Right lobe of liver (tissue), 6 donors: ENCODE measurements around the gene PAK1. TPM values are rescaled to one million over a fixed set of nuclear protein-coding genes. Genes with fewer than 3 reads are reported as not detected.

Experiments used
- ATAC-seq, 4 donors: fragments of 200-7000 bp; cut with Tn5 transposase; one replicate each; pipeline ENCODE4 v1.9.1; 2020; ENCODE audit warnings: mild to moderate bottlenecking in 4 of 4, moderate library complexity in 4 of 4
- DNase-seq, 3 donors: peaks; one replicate each; pipeline ENCODE4 v3.0.0-alpha.2; 2020
- H3K27ac ChIP-seq, 3 donors: fragments of 200-600 bp; one replicate each; pipeline ENCODE4 v1.8.0; 2022
- H3K27me3 ChIP-seq, 2 donors: fragments of 200-600 bp; one replicate each; pipeline ENCODE4 v1.8.0; 2022
- H3K36me3 ChIP-seq, 4 donors: fragments of 200-600 bp; sonication (generic) in 1 of 4; one replicate each; pipeline versions ENCODE4 v1.5.1 to v1.8.0; 2017 to 2022; ENCODE audit warnings: control low read depth in 1 of 4
- H3K4me1 ChIP-seq, 4 donors: fragments of 200-600 bp; sonication (generic) in 1 of 4; one replicate each; pipeline versions ENCODE4 v1.5.1 to v1.8.0; 2017 to 2022; ENCODE audit warnings: control low read depth in 1 of 4
- H3K4me3 ChIP-seq, 3 donors: fragments of 200-600 bp; one replicate each; pipeline ENCODE4 v1.8.0; 2022
- H3K9me3 ChIP-seq, 4 donors: fragments of 200-600 bp; sonication (generic) in 1 of 4; one replicate each; pipeline versions ENCODE4 v1.5.1 to v1.8.0; 2017 to 2022; ENCODE audit warnings: control low read depth in 1 of 4
- POLR2A ChIP-seq: fragments of 450-650 bp; IDR thresholded peaks from one replicate; pipeline ENCODE4 v1.6.1; 2017; ENCODE audit warnings: antibody characterized with exemption, mild to moderate bottlenecking
- WGBS: methylation state at CpG from one replicate; pipeline ENCODE4 v1.1.6; 2018; ENCODE audit warnings: low coverage, low lambda C conversion rate; ENCODE audit not compliant: insufficient coverage; ENCODE audit errors: missing lambda C conversion rate; 5-methylcytosine and 5-hydroxymethylcytosine counted together
- intact Hi-C, 2 donors: fragments of 100-400 bp; cut with DNase I; formaldehyde crosslinking; loops; one replicate each; pipeline versions ENCODE4 v1.11.2 to v1.14.1; 2022
- total RNA-seq, 6 experiments: library from RNA; depleted of rRNA in 2 of 6; stranded (reverse); fragments of >200 nt in 2 of 6; fragmentation: NEBNext Ultra II Directional in 3 of 6; extraction: Animal tissue kit (Norgen Biotek cat#: 25700) in 3 of 6; gene quantifications; one replicate each; pipeline versions ENCODE4 v1.1.0 to v1.2.4, GENCODE V29; 2016 to 2023
- TF ChIP-seq, protein P1 (sequence below), 4 donors: fragments of 200-600 bp in 3 of 4; fragments of 450-650 bp in 1 of 4; IDR thresholded peaks; one replicate each; pipeline versions ENCODE4 v1.5.1 to v1.8.0; 2016 to 2022; ENCODE audit warnings: antibody characterized with exemption in 4 of 4, mild to moderate bottlenecking in 2 of 4
- donor health status: DM: no; HTN: yes; CAD: no.
- donor health status: DM: no; HTN: no; CAD: no.
- donor health status: DM: no; HTN: no; CAD: no.
- donor health status: DM: no; HTN: yes; CAD: no.
- donor health status: DM: no; HTN: yes; CAD: no.

The PAK1 gene
- total RNA-seq, 6 experiments from 2014 or later: 7.3 to 14.5 (median 9.3) TPM

- no peak for DNase-seq
- H3K27ac ChIP-seq: no peak overlapping the region
- intact Hi-C loops: no loop called here
- WGBS: 53% methylated on average over 2 of the region's 2 CpGs
- no peaks in the 10 kb centered on the region for H3K27me3 ChIP-seq
- peak in 3 of 4 donors; percentile 58 to 67 (median 64) for ATAC-seq
- TF ChIP-seq POLR2A: no peak
- TF ChIP-seq, protein P1, sequence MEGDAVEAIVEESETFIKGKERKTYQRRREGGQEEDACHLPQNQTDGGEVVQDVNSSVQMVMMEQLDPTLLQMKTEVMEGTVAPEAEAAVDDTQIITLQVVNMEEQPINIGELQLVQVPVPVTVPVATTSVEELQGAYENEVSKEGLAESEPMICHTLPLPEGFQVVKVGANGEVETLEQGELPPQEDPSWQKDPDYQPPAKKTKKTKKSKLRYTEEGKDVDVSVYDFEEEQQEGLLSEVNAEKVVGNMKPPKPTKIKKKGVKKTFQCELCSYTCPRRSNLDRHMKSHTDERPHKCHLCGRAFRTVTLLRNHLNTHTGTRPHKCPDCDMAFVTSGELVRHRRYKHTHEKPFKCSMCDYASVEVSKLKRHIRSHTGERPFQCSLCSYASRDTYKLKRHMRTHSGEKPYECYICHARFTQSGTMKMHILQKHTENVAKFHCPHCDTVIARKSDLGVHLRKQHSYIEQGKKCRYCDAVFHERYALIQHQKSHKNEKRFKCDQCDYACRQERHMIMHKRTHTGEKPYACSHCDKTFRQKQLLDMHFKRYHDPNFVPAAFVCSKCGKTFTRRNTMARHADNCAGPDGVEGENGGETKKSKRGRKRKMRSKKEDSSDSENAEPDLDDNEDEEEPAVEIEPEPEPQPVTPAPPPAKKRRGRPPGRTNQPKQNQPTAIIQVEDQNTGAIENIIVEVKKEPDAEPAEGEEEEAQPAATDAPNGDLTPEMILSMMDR (IDR thresholded peaks at IDR 0.05): no peak
- no peaks in the 10 kb centered on the region for H3K9me3 ChIP-seq
- H3K36me3 ChIP-seq: no peaks in the 10 kb centered on the region
- H3K4me1 ChIP-seq: peaks cover 0 to under 1% (median under 1%) of the 10 kb centered on the region in 4 donors
- no peak overlapping the region for H3K4me3 ChIP-seq
These were observed 151.4 kb downstream of the PAK1 start for GRCh38 chr11:77322506-77322905.

DNA sequence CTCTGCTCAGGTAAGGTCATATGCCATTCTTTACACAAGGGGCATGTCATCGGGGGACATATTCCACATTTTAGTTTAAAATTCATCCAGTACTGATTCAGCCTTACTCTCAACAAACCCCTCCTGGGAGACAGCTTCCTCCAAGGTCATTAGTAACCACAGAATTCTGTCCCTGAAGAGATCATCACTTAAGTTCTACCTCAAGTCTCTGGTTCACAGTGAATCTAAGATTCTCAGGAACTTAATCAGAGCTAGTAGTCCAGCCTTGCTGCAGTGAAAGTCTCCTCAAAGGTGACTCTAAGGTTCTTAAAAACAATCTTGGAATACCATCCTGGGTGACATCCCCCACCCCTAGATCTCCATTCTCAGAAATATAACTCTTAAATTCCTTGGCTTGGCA is 153.5 kb downstream of the PAK1 start:
- intact Hi-C loops: no loop called here
- no peak overlapping the region for H3K27ac ChIP-seq
- ATAC-seq (no peak), DNase-seq (no peak)
- H3K4me1 ChIP-seq: peaks cover 0 to 10% (median 4%) of the 10 kb centered on the region in 4 donors
- no peaks in the 10 kb centered on the region for H3K27me3 ChIP-seq
- H3K4me3 ChIP-seq: no peak overlapping the region
- 80% methylated on average over 1 of the region's 1 CpG for WGBS
- no peaks in the 10 kb centered on the region for H3K36me3 ChIP-seq
- no peak for TF ChIP-seq POLR2A
- TF ChIP-seq, protein P1 (IDR thresholded peaks at IDR 0.05): no peak
- no peaks in the 10 kb centered on the region for H3K9me3 ChIP-seq

- no peaks in the 10 kb centered on the region for H3K36me3 ChIP-seq
- no peaks in the 10 kb centered on the region for H3K9me3 ChIP-seq
- no peak for ATAC-seq
- H3K4me1 ChIP-seq: peaks cover 0 to 10% (median 4%) of the 10 kb centered on the region in 4 donors
- WGBS: 100% methylated on average over 2 of the region's 2 CpGs
- H3K4me3 ChIP-seq: no peak overlapping the region
- intact Hi-C loops: no loop called here
- no peak for DNase-seq
- TF ChIP-seq, protein P1 (IDR thresholded peaks at IDR 0.05): no peak
- no peak overlapping the region for H3K27ac ChIP-seq
- H3K27me3 ChIP-seq: no peaks in the 10 kb centered on the region
These were observed 155.3 kb downstream of the PAK1 start for GRCh38 chr11:77318600-77318999.

DNA sequence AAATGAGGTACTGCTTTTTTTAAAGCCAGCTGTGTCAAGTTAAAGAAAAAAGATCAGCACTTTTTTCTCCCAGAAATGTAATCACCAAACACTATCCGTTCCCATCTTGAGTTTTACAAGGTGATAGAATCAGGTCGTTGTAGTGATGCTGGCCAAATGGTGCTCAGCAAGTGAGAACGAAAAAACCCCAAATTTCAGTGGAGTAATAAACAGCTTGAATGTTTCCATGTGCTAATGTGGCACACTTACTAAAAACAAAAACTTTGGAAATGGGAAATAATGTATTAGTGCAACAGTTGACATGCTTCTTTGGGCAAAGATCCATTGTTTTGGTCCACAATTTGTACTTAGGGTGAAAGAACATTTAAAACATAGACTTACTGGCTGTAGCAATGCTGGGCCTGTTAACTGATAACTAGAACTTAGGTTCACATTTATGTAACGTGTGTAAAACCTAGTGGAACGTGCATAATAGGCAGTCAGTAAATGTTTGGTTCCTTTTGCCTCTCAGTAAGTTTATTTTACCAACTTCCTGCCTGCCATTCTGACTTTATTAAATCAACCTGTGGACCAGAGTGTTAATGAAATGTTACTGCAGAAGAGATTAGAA is 157.1 kb downstream of the PAK1 start:
- Histone ChIP-seq H3K9me3 (no peaks in the 10 kb centered on the region), H3K4me3 (no peak overlapping the region), H3K27me3 (no peaks in the 10 kb centered on the region), H3K36me3 (no peaks in the 10 kb centered on the region), H3K27ac (peak overlapping the region in 1 of 3 donors; percentile 31), H3K4me1 (peaks cover 0 to 10% (median 4%) of the 10 kb centered on the region in 4 donors)
- WGBS: 37% methylated on average over 5 of the region's 5 CpGs
- peak; percentile 56 to 93 (median 73) for ATAC-seq
- DNase-seq: no peak
- intact Hi-C loops: no loop called here
- TF ChIP-seq, protein P1 (IDR thresholded peaks at IDR 0.05): no peak
- TF ChIP-seq POLR2A: no peak

DNA sequence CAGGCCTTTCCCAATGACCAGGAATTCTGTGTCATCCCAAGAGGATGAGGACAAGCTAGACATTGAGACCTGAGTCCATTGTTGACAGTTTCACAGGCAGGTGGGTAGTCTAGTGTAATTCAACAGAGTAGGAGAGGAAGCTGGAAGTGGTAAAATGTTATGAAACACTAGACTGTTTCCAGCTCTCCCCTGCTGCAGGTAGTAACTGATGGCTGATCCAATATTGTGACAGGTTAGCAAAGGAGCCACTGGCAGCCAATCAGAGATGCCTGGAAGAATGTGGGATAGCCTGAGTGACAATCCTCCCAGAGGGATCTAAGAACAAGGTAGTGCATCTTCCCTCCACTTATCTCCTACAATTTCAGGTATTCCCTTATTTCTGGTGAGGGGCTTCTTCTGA is 161.8 kb downstream of the PAK1 start:
- no peak for ATAC-seq
- H3K9me3 ChIP-seq: no peaks in the 10 kb centered on the region
- no peak overlapping the region for H3K27ac ChIP-seq
- intact Hi-C loops: no loop called here
- peaks cover 0 to 5% (median 2%) of the 10 kb centered on the region in 4 donors for H3K4me1 ChIP-seq
- H3K4me3 ChIP-seq: no peak overlapping the region
- no peaks in the 10 kb centered on the region for H3K36me3 ChIP-seq
- TF ChIP-seq, protein P1 (IDR thresholded peaks at IDR 0.05): no peak
- TF ChIP-seq POLR2A: no peak
- no peak for DNase-seq
- H3K27me3 ChIP-seq: no peaks in the 10 kb centered on the region
